ENCODE data around the gene SUMO2.

SUMO2 gene

GRCh38 chr17:75116737-75117136 is 66.0 kb downstream of the SUMO2 start:
- H3K27me3 ChIP-seq (ENCODE audit: control insufficient read depth, low read length): no peaks in the 10 kb centered on the region
- no peaks in the 10 kb centered on the region for H4K20me1 ChIP-seq (ENCODE audit: control insufficient read depth, insufficient read depth, low read depth, low read length)
- no peaks in the 10 kb centered on the region for H3K9me2 ChIP-seq (replicated peaks; ENCODE audit: control insufficient read depth, low read length)
- 0 out of 2 replicates have a peak, but pooled peaks cover 3% of the 10 kb centered on the region for H3F3A ChIP-seq (ENCODE audit: control insufficient read depth, insufficient read depth)
- H3K79me2 ChIP-seq (ENCODE audit: control insufficient read depth, low read length): peaks cover 7% of the 10 kb centered on the region
- H3K4me3 ChIP-seq (ENCODE audit: low read length): no peak overlapping the region
- H3K27ac ChIP-seq (ENCODE audit: low read depth, low read length): no peak overlapping the region
- no peaks in the 10 kb centered on the region for H3K9me3 ChIP-seq (ENCODE audit: control insufficient read depth, insufficient read depth, low read length)
- peaks cover 31% of the 10 kb centered on the region for H3K4me1 ChIP-seq (ENCODE audit: control insufficient read depth, low read length)
- no peak overlapping the region for H3K4me2 ChIP-seq (ENCODE audit: low read length)
- TF ChIP-seq EZH2phosphoT487 (IDR thresholded peaks at IDR 0.05; ENCODE audit: borderline replicate concordance, low read length): no peak
- H3K36me3 ChIP-seq (ENCODE audit: control insufficient read depth, low read length): 0 out of 2 replicates have a peak, but pooled peaks cover 3% of the 10 kb centered on the region

Measured in DOHH2 (cell line).